Gastroesophageal sphincter (tissue), 4 donors: ENCODE measurements around the gene CACNA1I. TPM values are rescaled to one million over a fixed set of nuclear protein-coding genes. Genes with fewer than 3 reads are reported as not detected.

ENCODE experiments used
- ATAC-seq: fragments of 150-250 bp; one replicate; pipeline ENCODE4 v1.9.1; 2016; ENCODE audit warnings: mild to moderate bottlenecking, moderate library complexity
- H3K27ac ChIP-seq, 4 donors: fragments of 200-600 bp; sonication (generic) in 3 of 4; 1 replicate in 3 of 4; 2 replicates in 1 of 4; pipeline ENCODE4 v1.5.1; 2016 to 2019
- H3K27me3 ChIP-seq: fragments of 200-600 bp; sonication (generic); one replicate; pipeline ENCODE4 v1.5.1; 2019
- H3K36me3 ChIP-seq, 2 donors: fragments of 200-600 bp; sonication (generic); one replicate each; pipeline ENCODE4 v1.5.1; 2019; ENCODE audit warnings: control low read depth in 1 of 2
- H3K4me1 ChIP-seq, 3 donors: fragments of 200-600 bp; sonication (generic); 1 replicate in 2 of 3; 2 replicates in 1 of 3; pipeline ENCODE4 v1.5.1; 2016 to 2019; ENCODE audit warnings: control low read depth in 2 of 3
- H3K4me3 ChIP-seq, 2 donors: fragments of 200-600 bp; sonication (generic); one replicate each; pipeline ENCODE4 v1.5.1; 2019; ENCODE audit warnings: mild to moderate bottlenecking in 1 of 2, moderate library complexity in 1 of 2
- H3K9me3 ChIP-seq, 3 donors: fragments of 200-600 bp; sonication (generic); one replicate each; pipeline ENCODE4 v1.5.1; 2017 to 2019; ENCODE audit warnings: control low read depth in 2 of 3
- EP300 ChIP-seq: sonication (generic); formaldehyde crosslinking; IDR thresholded peaks from one replicate; pipeline ENCODE4 v1.6.1; 2017; ENCODE audit warnings: antibody characterized with exemption, mild to moderate bottlenecking
- POLR2A ChIP-seq, 2 donors: fragments of 450-650 bp; IDR thresholded peaks; one replicate each; pipeline ENCODE4 v1.6.1; 2017; ENCODE audit warnings: antibody characterized with exemption in 2 of 2, mild to moderate bottlenecking in 2 of 2, moderate library complexity in 1 of 2
- POLR2AphosphoS5 ChIP-seq: sonication (generic); formaldehyde crosslinking; IDR thresholded peaks from one replicate; pipeline ENCODE4 v1.6.1; 2017; ENCODE audit warnings: antibody characterized with exemption
- WGBS, 2 donors: methylation state at CpG; one replicate each; pipeline ENCODE4 v1.1.5; 2018; ENCODE audit warnings: low coverage in 1 of 2; 5-methylcytosine and 5-hydroxymethylcytosine counted together
- total RNA-seq, 4 donors: library from RNA; depleted of rRNA; stranded (reverse); fragments of >200 nt; gene quantifications; one replicate each; pipeline ENCODE4 v1.1.0, GENCODE V29; 2016
- TF ChIP-seq, protein P1 (sequence below), 4 experiments: fragments of 200-600 bp in 2 of 4; fragments of 450-650 bp in 2 of 4; sonication (generic) in 1 of 4; IDR thresholded peaks; one replicate each; pipeline ENCODE4 v1.5.1; 2017 to 2019; ENCODE audit warnings: antibody characterized with exemption in 4 of 4, mild to moderate bottlenecking in 2 of 4, moderate library complexity in 2 of 4

Gene CACNA1I
- total RNA-seq, 4 donors from 2014 or later: 0.04 to 0.54 (median 0.11) TPM

DNA sequence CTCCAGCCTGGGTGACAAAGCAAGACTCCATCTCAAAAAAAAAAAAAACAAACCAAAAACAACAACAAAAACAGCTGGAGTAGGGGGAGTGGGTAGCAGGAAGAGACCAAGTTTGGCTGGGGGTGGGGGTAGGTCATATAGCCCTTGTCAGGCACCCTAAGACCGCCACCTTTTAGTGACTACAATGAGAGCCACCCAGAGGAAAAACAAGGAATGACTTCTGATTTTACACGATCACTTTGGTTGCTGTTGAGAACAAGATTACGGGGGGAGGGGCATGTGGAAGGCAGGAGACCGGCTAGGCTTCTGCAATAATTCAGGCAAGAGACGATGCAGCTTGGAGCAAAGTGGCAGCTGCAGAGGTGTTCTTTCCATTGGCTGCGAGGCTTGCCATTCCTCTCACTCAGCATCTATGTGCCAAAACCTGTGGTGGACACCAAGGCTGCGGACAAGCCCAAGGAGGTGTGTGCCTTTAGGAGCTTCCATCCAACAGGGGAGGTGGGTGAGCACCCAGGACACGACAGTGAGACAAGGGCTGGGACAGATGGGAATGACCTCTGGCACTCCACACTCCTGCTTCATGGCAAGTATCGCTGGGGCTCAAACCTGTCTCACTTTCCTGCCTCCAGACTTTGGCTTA lies 39.7 kb upstream of the CACNA1I start:
- H3K36me3 ChIP-seq: peaks cover 0 to 29% of the 10 kb centered on the region in 2 donors
- no peak for ATAC-seq
- H3K9me3 ChIP-seq: no peaks in the 10 kb centered on the region
- H3K27ac ChIP-seq: peak overlapping the region in 1 of 4 donors; percentile 100
- 26 to 41% methylated on average over 6 to 7 of the region's 9 CpGs for WGBS, 2 donors
- H3K27me3 ChIP-seq: no peaks in the 10 kb centered on the region
- no peak overlapping the region for H3K4me3 ChIP-seq
- peaks cover 2 to 76% (median 56%) of the 10 kb centered on the region in 3 donors for H3K4me1 ChIP-seq
- TF ChIP-seq, protein P1, sequence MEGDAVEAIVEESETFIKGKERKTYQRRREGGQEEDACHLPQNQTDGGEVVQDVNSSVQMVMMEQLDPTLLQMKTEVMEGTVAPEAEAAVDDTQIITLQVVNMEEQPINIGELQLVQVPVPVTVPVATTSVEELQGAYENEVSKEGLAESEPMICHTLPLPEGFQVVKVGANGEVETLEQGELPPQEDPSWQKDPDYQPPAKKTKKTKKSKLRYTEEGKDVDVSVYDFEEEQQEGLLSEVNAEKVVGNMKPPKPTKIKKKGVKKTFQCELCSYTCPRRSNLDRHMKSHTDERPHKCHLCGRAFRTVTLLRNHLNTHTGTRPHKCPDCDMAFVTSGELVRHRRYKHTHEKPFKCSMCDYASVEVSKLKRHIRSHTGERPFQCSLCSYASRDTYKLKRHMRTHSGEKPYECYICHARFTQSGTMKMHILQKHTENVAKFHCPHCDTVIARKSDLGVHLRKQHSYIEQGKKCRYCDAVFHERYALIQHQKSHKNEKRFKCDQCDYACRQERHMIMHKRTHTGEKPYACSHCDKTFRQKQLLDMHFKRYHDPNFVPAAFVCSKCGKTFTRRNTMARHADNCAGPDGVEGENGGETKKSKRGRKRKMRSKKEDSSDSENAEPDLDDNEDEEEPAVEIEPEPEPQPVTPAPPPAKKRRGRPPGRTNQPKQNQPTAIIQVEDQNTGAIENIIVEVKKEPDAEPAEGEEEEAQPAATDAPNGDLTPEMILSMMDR (IDR thresholded peaks at IDR 0.05): peak in 2 of 4 experiments; percentile 9 to 17
- no peak for TF ChIP-seq EP300

DNA sequence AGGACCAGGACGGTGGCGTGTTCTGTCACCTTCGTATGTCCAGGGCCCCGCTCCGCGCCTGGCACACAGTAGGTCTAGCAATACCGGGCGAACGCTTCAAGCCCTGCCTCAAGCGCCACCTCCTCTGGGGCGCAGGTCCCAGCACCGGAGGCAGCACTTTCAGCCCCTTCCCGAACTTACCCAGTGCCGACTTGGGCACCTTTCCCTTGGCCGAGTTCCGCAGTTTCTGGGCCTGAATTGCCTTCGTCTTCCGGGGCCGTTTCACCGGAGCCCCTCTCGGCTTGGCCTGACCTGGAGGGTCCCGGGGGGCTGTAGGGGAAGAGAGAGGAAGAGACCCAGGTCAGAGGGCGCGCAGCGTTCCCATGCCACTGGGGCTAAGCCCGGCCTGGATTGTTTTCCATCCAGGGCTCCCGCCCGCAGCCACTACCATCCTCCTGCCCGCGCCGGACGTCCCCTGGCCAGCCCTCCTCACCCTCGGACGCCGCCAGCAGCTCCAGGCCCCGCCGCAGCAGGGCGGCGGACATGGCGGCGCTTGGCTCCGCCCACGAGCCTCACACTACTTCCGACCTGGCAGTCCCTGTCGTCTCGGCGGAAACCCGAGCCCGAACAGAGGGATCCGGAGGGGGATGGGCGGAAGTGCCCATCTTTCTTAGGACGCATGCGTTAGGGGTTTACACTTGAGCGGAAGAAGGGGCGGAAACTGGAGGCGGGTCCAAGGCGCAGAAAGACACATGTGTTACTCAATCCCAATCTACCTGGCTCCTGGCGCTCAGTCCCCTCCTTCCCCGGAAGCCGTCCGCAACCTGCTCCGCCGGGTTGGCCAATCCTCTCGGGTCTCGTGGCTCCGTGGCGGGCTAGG lies 38.1 kb upstream of the CACNA1I start, which contains the start of gene RPS19BP1:
RPS19BP1 (minus strand) TSS at position 534 of the 859 bp plus-strand sequence; CDS start at position 524, 10 bp downstream.
- WGBS, 2 donors: 0% methylated on average over 4 of the region's 67 CpGs; no CpG with 5 or more reads in 1 of the 2 donors
- Histone ChIP-seq H3K27ac (peak within 1 kb of the TSS; percentile 49 to 95 (median 89)), H3K9me3 (no peaks in the 10 kb centered on the region), H3K36me3 (peaks cover 0 to 29% of the 10 kb centered on the region in 2 donors), H3K4me1 (peaks cover 2 to 61% (median 51%) of the 10 kb centered on the region in 3 donors), H3K27me3 (no peaks in the 10 kb centered on the region), H3K4me3 (peak within 1 kb of the TSS; percentile 45 to 75)
- ATAC-seq: peak; percentile 94
- TF ChIP-seq, protein P1 (IDR thresholded peaks at IDR 0.05): peak in 2 of 4 experiments; percentile 28 to 29
- TF ChIP-seq POLR2A (IDR thresholded peaks at IDR 0.05) (peak; percentile 79 to 84), EP300 (no peak), POLR2AphosphoS5 (peak; percentile 74)

- H3K4me1 ChIP-seq: peaks cover 2 to 45% (median 34%) of the 10 kb centered on the region in 3 donors
- no peak overlapping the region for H3K4me3 ChIP-seq
- H3K27ac ChIP-seq: peak overlapping the region in 3 of 4 donors; percentile 34 to 59 (median 54)
- no peaks in the 10 kb centered on the region for H3K9me3 ChIP-seq
- WGBS, 2 donors: 78 to 92% methylated on average over 8 to 10 of the region's 12 CpGs
- TF ChIP-seq POLR2A (IDR thresholded peaks at IDR 0.05): no peak
- TF ChIP-seq, protein P1 (IDR thresholded peaks at IDR 0.05): no peak
- TF ChIP-seq POLR2AphosphoS5: no peak
- no peak for TF ChIP-seq EP300
- H3K36me3 ChIP-seq: peaks cover 0 to 14% of the 10 kb centered on the region in 2 donors
- no peaks in the 10 kb centered on the region for H3K27me3 ChIP-seq
- ATAC-seq: no peak
These were observed 36.5 kb upstream of the CACNA1I start for GRCh38 chr22:39534092-39534506.

DNA sequence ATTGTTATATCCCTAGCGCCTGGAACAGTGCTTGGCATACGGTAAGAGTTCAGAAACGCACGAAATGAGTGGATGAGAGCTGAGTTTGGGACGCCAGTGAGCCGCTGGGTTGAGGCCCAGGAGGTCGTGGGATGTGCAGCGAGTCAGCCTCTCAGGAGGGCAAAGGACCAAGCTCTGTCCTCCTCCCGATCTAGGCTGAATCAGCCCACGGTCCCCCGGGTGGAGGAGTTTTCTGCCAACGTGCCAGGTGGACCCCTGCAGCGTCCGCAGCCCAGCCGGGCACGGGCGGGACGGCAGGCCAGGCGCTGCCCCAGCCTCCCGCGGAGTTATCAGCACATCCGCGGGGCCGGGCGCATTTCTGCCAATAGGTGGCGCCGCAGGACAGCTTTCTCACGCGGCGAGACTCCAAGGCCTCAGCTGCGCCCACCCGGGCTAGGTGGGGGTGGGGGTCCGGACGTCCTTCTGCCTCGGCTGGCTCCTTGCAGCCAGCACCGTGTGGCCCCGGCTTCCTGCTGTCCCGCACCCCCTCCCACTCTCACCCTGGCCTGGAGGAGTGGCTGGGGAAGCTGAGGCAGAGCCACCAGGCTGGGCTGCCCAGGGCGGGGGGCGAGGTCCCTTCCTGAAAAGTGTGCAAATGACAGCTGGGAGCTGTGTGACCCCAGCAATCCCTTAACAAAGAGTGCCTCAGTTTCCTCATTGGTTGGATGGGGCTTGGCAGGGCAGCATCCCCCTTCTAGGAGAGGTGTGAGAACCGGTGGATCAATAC lies 35.8 kb upstream of the CACNA1I start:
- 0% methylated on average over 1 of the region's 41 CpGs; no CpG with 5 or more reads in 1 of the 2 donors for WGBS, 2 donors
- ATAC-seq: peak; percentile 24

More for the DNA sequence above, 35.8 kb upstream of the CACNA1I start:
- peaks cover 2 to 38% (median 28%) of the 10 kb centered on the region in 3 donors for H3K4me1 ChIP-seq
- no peaks in the 10 kb centered on the region for H3K9me3 ChIP-seq
- H3K27me3 ChIP-seq: no peaks in the 10 kb centered on the region
- TF ChIP-seq, protein P1 (IDR thresholded peaks at IDR 0.05): peak in 3 of 4 experiments; percentile 93 to 99 (median 94)
- TF ChIP-seq POLR2A (IDR thresholded peaks at IDR 0.05): no peak
- peak overlapping the region in 3 of 4 donors; percentile 34 to 59 (median 54) for H3K27ac ChIP-seq
- H3K36me3 ChIP-seq: peaks cover 0 to 9% of the 10 kb centered on the region in 2 donors
- H3K4me3 ChIP-seq: peak overlapping the region in 1 of 2 donors; percentile 21
